Measurements from ENCODE around the gene PDE1C.

GRCh38 chr7:31894308-31894707 is 175.9 kb downstream of the PDE1C start:
- no peak for TF ChIP-seq POLR2AphosphoS5 (IDR thresholded peaks at IDR 0.05; ENCODE audit: low read depth, low read length)
- no peak for TF ChIP-seq REST (IDR thresholded peaks at IDR 0.05; ENCODE audit: insufficient read depth in 1 of 2, low read depth in 2 of 2, low read length in 2 of 2)
- TF ChIP-seq SIN3A (IDR thresholded peaks at IDR 0.05; ENCODE audit: borderline replicate concordance, insufficient read depth, low read length): no peak
- TF ChIP-seq TAF1 (IDR thresholded peaks at IDR 0.05; ENCODE audit: borderline replicate concordance, insufficient read depth, low read length): no peak
- TF ChIP-seq FOXP2 (optimal IDR thresholded peaks at IDR 0.05; ENCODE audit: borderline replicate concordance, extremely low read depth, extremely low read length, insufficient read depth): no peak
